ENCODE data around the gene STAP2.
"Not testable (repeated sequence)": the region's sequence is repeated elsewhere in the genome, so short reads cannot be mapped to it uniquely, and the experiment has no call there.

Gene STAP2

GRCh38 chr19:4298810-4299550 is 39.6 kb downstream of the STAP2 start:
- DNase-seq (ENCODE audit: low read depth), result no peak

- no peak for DNase-seq (ENCODE audit: low read depth)
Observed at GRCh38 chr19:4297901-4298809, 40.5 kb downstream of the STAP2 start.

- DNase-seq (ENCODE audit: low read depth), result no peak
Observed at GRCh38 chr19:4295972-4296771, 42.5 kb downstream of the STAP2 start.

GRCh38 chr19:4294389-4294788 is 44.2 kb downstream of the STAP2 start:
- no peak for DNase-seq (ENCODE audit: low read depth)

GRCh38 chr19:4292515-4292914 is 46.1 kb downstream of the STAP2 start:
- DNase-seq (ENCODE audit: low read depth), result no peak

- no peak for DNase-seq (ENCODE audit: low read depth)
Observed at GRCh38 chr19:4291184-4291732, 47.4 kb downstream of the STAP2 start.

GRCh38 chr19:4288091-4288777 is 50.4 kb downstream of the STAP2 start:
- DNase-seq (ENCODE audit: low read depth), result no peak

GRCh38 chr19:4286141-4286540 is 52.5 kb downstream of the STAP2 start:
- DNase-seq (ENCODE audit: low read depth), result not testable (repeated sequence)

GRCh38 chr19:4284974-4285373 is 53.7 kb downstream of the STAP2 start:
- DNase-seq (ENCODE audit: low read depth), result no peak

GRCh38 chr19:4284176-4284958 is 54.3 kb downstream of the STAP2 start:
- DNase-seq (ENCODE audit: low read depth), result no peak

GRCh38 chr19:4279530-4280422 is 58.9 kb downstream of the STAP2 start:
- no peak for DNase-seq (ENCODE audit: low read depth)

- DNase-seq (ENCODE audit: low read depth), result no peak
Observed at GRCh38 chr19:4279267-4279529, 59.4 kb downstream of the STAP2 start.

GRCh38 chr19:4278419-4279266 is 60.0 kb downstream of the STAP2 start, which contains the start of gene SHD:
TSS of gene SHD (plus strand) at chr19:4279266. CDS start at chr19:4280064, 798 bp downstream.
- DNase-seq (ENCODE audit: low read depth), result no peak

GRCh38 chr19:4278010-4278409 is 60.6 kb downstream of the STAP2 start:
- DNase-seq (ENCODE audit: low read depth), result no peak

GRCh38 chr19:4277191-4277696 is 61.4 kb downstream of the STAP2 start:
- no peak for DNase-seq (ENCODE audit: low read depth)

GRCh38 chr19:4274321-4274686 is 64.3 kb downstream of the STAP2 start:
- DNase-seq (ENCODE audit: low read depth), result not testable (repeated sequence)
